ENCODE data around the gene ITGA3.

- TF ChIP-seq CTCF (IDR thresholded peaks at IDR 0.05) (no peak), NFIC (IDR thresholded peaks at IDR 0.05; ENCODE audit: borderline replicate concordance) (no peak), POLR2AphosphoS5 (IDR thresholded peaks at IDR 0.05; ENCODE audit: low read depth, low read length) (no peak), RAD21 (IDR thresholded peaks at IDR 0.05; ENCODE audit: low read length) (no peak)
These were observed 74.8 kb downstream of the ITGA3 start for GRCh38 chr17:50130559-50131305.
